GM19351 (cell line): ENCODE measurements around the gene IRS2.
"Not testable (repeated sequence)": the region's sequence is repeated elsewhere in the genome, so short reads cannot be mapped to it uniquely, and the experiment has no call there.

ENCODE experiments used
- ATAC-seq: cut with Tn5 transposase; IDR thresholded peaks from one replicate; pipeline ENCODE4 v1.9.1; 2021; ENCODE audit warnings: mild to moderate bottlenecking, moderate library complexity; ENCODE audit not compliant: unreplicated experiment

IRS2 gene

GRCh38 chr13:109733550-109733949, 52.8 kb downstream of the IRS2 start:
- no peak for ATAC-seq

GRCh38 chr13:109732470-109733170, 53.8 kb downstream of the IRS2 start:
- not testable (repeated sequence) for ATAC-seq

GRCh38 chr13:109730812-109731335, 55.5 kb downstream of the IRS2 start:
- ATAC-seq: no peak

GRCh38 chr13:109728791-109729731, 57.3 kb downstream of the IRS2 start:
- ATAC-seq: no peak

- ATAC-seq: no peak
Observed at GRCh38 chr13:109728061-109728460, 58.3 kb downstream of the IRS2 start.

GRCh38 chr13:109727251-109727650, 59.1 kb downstream of the IRS2 start:
- ATAC-seq: no peak

- ATAC-seq: no peak
Observed at GRCh38 chr13:109725995-109726637, 60.3 kb downstream of the IRS2 start.

- no peak for ATAC-seq
Observed at GRCh38 chr13:109725297-109725696, 61.1 kb downstream of the IRS2 start.

GRCh38 chr13:109724603-109725002, 61.8 kb downstream of the IRS2 start:
- no peak for ATAC-seq

- ATAC-seq: no peak
Observed at GRCh38 chr13:109723046-109723445, 63.3 kb downstream of the IRS2 start.

GRCh38 chr13:109722068-109722467, 64.3 kb downstream of the IRS2 start:
- no peak for ATAC-seq

GRCh38 chr13:109720758-109721184, 65.6 kb downstream of the IRS2 start:
- ATAC-seq: no peak

- no peak for ATAC-seq
Observed at GRCh38 chr13:109719962-109720646, 66.3 kb downstream of the IRS2 start.

- ATAC-seq: no peak
Observed at GRCh38 chr13:109718726-109719125, 67.7 kb downstream of the IRS2 start.

GRCh38 chr13:109717686-109718085, 68.7 kb downstream of the IRS2 start:
- ATAC-seq: no peak

- ATAC-seq: no peak
Observed at GRCh38 chr13:109715902-109716301, 70.5 kb downstream of the IRS2 start.

- ATAC-seq: no peak
Observed at GRCh38 chr13:109713681-109714080, 72.7 kb downstream of the IRS2 start.

- ATAC-seq: no peak
Observed at GRCh38 chr13:109712124-109712722, 74.2 kb downstream of the IRS2 start.

GRCh38 chr13:109707742-109708617, 78.4 kb downstream of the IRS2 start:
- no peak for ATAC-seq
